K562 (cell line): ENCODE results near the gene RPL11. TPM values are rescaled to one million over a fixed set of nuclear protein-coding genes. Genes with fewer than 3 reads are reported as not detected.
"Not testable (repeated sequence)": the region's sequence is repeated elsewhere in the genome, so short reads cannot be mapped to it uniquely, and the experiment has no call there.

ENCODE experiments used
- ATAC-seq: fragments of 200-7000 bp; cut with Tn5 transposase; 3 replicates; pipeline ENCODE4 v1.9.1; 2020; ENCODE audit warnings: moderate library complexity
- BruUV-seq: library from RNA; stranded (reverse); fragments of 400-500 nt; replicated peaks from 2 replicates; lab custom pipeline; 2021; lab: Mats Ljungman, UMichigan
- CTCF ChIA-PET: fragments of 300-600 bp; formaldehyde crosslinking; extraction: SDS; loops from one replicate; lab custom pipeline; 2021; ENCODE audit warnings: low intra/inter-chr PET ratio; lab: Yijun Ruan, JAX
- POLR2A ChIA-PET: fragments of 300-600, 350-650 bp; sonication (Branson Sonifier 250); formaldehyde crosslinking; extraction: SDS; loops from one replicate; lab custom pipeline; 2021; ENCODE audit warnings: antibody characterized with exemption, inconsistent platforms; lab: Yijun Ruan, JAX
- DNase-seq, 4 experiments: peaks; one replicate each; pipeline versions ENCODE4 v3.0.0 to v3.0.0-alpha.2; 2011 to 2018; ENCODE audit warnings: low spot score in 3 of 4, mixed read lengths in 3 of 4; ENCODE audit errors: extremely low read depth in 1 of 4
- FAIRE-seq: peaks from 2 replicates; lab custom pipeline; 2011; peaks lifted over from hg19 to GRCh38; lab: Jason Lieb, UNC
- H2AFZ ChIP-seq: 2 replicates; pipeline ENCODE4 v1.6.0; 2011; ENCODE audit warnings: low read depth, low read length, control low read depth, inconsistent platforms
- H3K27ac ChIP-seq: fragments of 200-600 bp; 3 replicates; pipeline ENCODE4 v1.8.0; 2011; ENCODE audit warnings: low read depth, mild to moderate bottlenecking, control low read depth, inconsistent platforms, low read length, moderate library complexity, mixed read lengths; ENCODE audit errors: extremely low read depth
- H3K27me3 ChIP-seq, 2 experiments: fragments of 300-600 bp in 1 of 2; 2 replicates in 1 of 2; 3 replicates in 1 of 2; pipeline versions ENCODE4 v1.6.0 to v1.8.0; 2011; ENCODE audit warnings: inconsistent platforms in 2 of 2, low read length in 2 of 2, mild to moderate bottlenecking in 1 of 2, mixed read lengths in 1 of 2, moderate library complexity in 1 of 2; ENCODE audit not compliant: control insufficient read depth in 2 of 2, insufficient read depth in 2 of 2
- H3K36me3 ChIP-seq: fragments of 300-600 bp; 3 replicates; pipeline ENCODE4 v1.8.0; 2011; ENCODE audit warnings: mild to moderate bottlenecking, low read length, inconsistent platforms; ENCODE audit not compliant: control insufficient read depth, insufficient read depth
- H3K4me1 ChIP-seq, 2 experiments: fragments of 200-600 bp in 1 of 2; replicated peaks in 1 of 2; 2 replicates in 1 of 2; 3 replicates in 1 of 2; pipeline versions ENCODE4 v1.5.1 to v1.8.0; 2011; ENCODE audit warnings: inconsistent platforms in 2 of 2, low read length in 2 of 2, mild to moderate bottlenecking in 1 of 2, mixed read lengths in 1 of 2, moderate library complexity in 1 of 2; ENCODE audit not compliant: control insufficient read depth in 2 of 2, insufficient read depth in 2 of 2
- H3K4me2 ChIP-seq: 2 replicates; pipeline ENCODE4 v1.6.1; 2011; ENCODE audit warnings: low read length, control low read depth, inconsistent platforms, mixed read lengths; ENCODE audit not compliant: insufficient read depth
- H3K4me3 ChIP-seq: fragments of 200-600 bp; sonication (generic), shearing (Covaris generic); 2 replicates; pipeline ENCODE4 v1.5.1; 2016; ENCODE audit warnings: control low read depth, inconsistent platforms
- H3K79me2 ChIP-seq: fragments of 200-600 bp; 3 replicates; pipeline ENCODE4 v1.8.0; 2011; ENCODE audit warnings: low read length, inconsistent platforms; ENCODE audit not compliant: control insufficient read depth, insufficient read depth
- H3K9ac ChIP-seq, 2 experiments: 2 replicates each; pipeline versions ENCODE4 v1.6.0 to v1.6.1; 2011; ENCODE audit warnings: low read depth in 2 of 2, low read length in 2 of 2, control low read depth in 1 of 2, inconsistent platforms in 1 of 2, mild to moderate bottlenecking in 1 of 2, mixed read lengths in 1 of 2; ENCODE audit not compliant: insufficient read depth in 1 of 2
- H3K9me1 ChIP-seq: one replicate; pipeline ENCODE4 v1.6.0; 2011; ENCODE audit warnings: inconsistent platforms, mild to moderate bottlenecking, low read length, moderate library complexity; ENCODE audit not compliant: control insufficient read depth, insufficient read depth
- H3K9me3 ChIP-seq: replicated peaks from 2 replicates; pipeline ENCODE4 v1.5.1; 2011; ENCODE audit warnings: low read depth, low read length, inconsistent platforms; ENCODE audit not compliant: control insufficient read depth, insufficient read depth
- H4K20me1 ChIP-seq: replicated peaks from 2 replicates; pipeline ENCODE4 v1.6.1; 2011; ENCODE audit warnings: low read length, inconsistent platforms, mixed read lengths; ENCODE audit not compliant: control insufficient read depth, insufficient read depth
- ARID1B ChIP-seq: fragments of 450-650 bp; IDR thresholded peaks from 2 replicates; pipeline ENCODE4 v1.6.1; 2016; ENCODE audit warnings: antibody characterized with exemption, mild to moderate bottlenecking, inconsistent platforms
- CBFA2T2 ChIP-seq: fragments of 450-650 bp; conservative IDR thresholded peaks from 2 replicates; pipeline ENCODE4 v1.6.1; 2017; ENCODE audit warnings: mild to moderate bottlenecking
- CBFA2T3 ChIP-seq: fragments of 450-650 bp; IDR thresholded peaks from 2 replicates; pipeline ENCODE4 v1.6.1; 2017
- CC2D1A ChIP-seq: fragments of 450-650 bp; IDR thresholded peaks from 2 replicates; pipeline ENCODE4 v1.6.1; 2017; ENCODE audit warnings: mild to moderate bottlenecking
- CREM ChIP-seq: IDR thresholded peaks from 2 replicates; pipeline ENCODE4 v1.6.1; 2014; ENCODE audit warnings: antibody characterized with exemption, low read depth
- HDAC2 ChIP-seq: fragments of 450-650 bp; IDR thresholded peaks from 2 replicates; pipeline ENCODE4 v1.6.1; 2016; ENCODE audit warnings: mild to moderate bottlenecking
- MTA2 ChIP-seq: fragments of 450-650 bp; IDR thresholded peaks from 2 replicates; pipeline ENCODE4 v1.6.1; 2016; ENCODE audit warnings: low read depth
- NR2C2 ChIP-seq, 2 experiments: fragments of 200-800 bp in 1 of 2; sonication (Bioruptor generic) in 1 of 2; sonication (generic) in 1 of 2; formaldehyde crosslinking in 1 of 2; IDR thresholded peaks; 2 replicates each; pipeline versions ENCODE4 v1.6.1 to v1.8.0; 2016 to 2022; ENCODE audit warnings: mild to moderate bottlenecking in 1 of 2, missing compliant biosample characterization in 1 of 2, missing genetic modification characterization in 1 of 2, missing genetic modification reagents in 1 of 2
- RCOR1 ChIP-seq, 2 experiments: IDR thresholded peaks; 2 replicates each; pipeline ENCODE4 v1.6.1; 2012; ENCODE audit warnings: low read depth in 2 of 2, low read length in 2 of 2, borderline replicate concordance in 1 of 2, improper control_type of control experiment in 1 of 2
- SPI1 ChIP-seq: IDR thresholded peaks from 2 replicates; pipeline ENCODE4 v1.6.1; 2011; ENCODE audit warnings: low read depth, low read length, control low read depth, borderline replicate concordance
- TCF3 ChIP-seq: sonication (generic); formaldehyde crosslinking; IDR thresholded peaks from 2 replicates; pipeline ENCODE4 v1.4.0; 2020; ENCODE audit warnings: mild to moderate bottlenecking, missing genetic modification reagents
- TEAD4 ChIP-seq, 2 experiments: sonication (generic) in 1 of 2; formaldehyde crosslinking in 1 of 2; IDR thresholded peaks; 2 replicates each; pipeline versions ENCODE4 v1.6.1 to v1.8.0; 2012 to 2022; ENCODE audit warnings: borderline replicate concordance in 1 of 2, inconsistent platforms in 1 of 2, low read length in 1 of 2, mild to moderate bottlenecking in 1 of 2, missing genetic modification reagents in 1 of 2
- ZBTB40 ChIP-seq, 2 experiments: fragments of 450-650 bp in 1 of 2; sonication (generic) in 1 of 2; formaldehyde crosslinking in 1 of 2; IDR thresholded peaks; 2 replicates each; pipeline versions ENCODE4 v1.7.1 to v1.9.0; 2016 to 2022; ENCODE audit warnings: inconsistent platforms in 1 of 2, mild to moderate bottlenecking in 1 of 2, missing genetic modification reagents in 1 of 2
- ZEB2 ChIP-seq: fragments of 450-650 bp; IDR thresholded peaks from 2 replicates; pipeline ENCODE4 v1.6.1; 2016
- WGBS: fragments of 100-300 bp; shearing (Covaris generic); methylation state at CpG from one replicate; pipeline ENCODE4 v1.1.6; 2016; ENCODE audit warnings: low coverage, mixed read lengths; ENCODE audit not compliant: insufficient coverage; ENCODE audit errors: missing lambda C conversion rate; 5-methylcytosine and 5-hydroxymethylcytosine counted together
- in situ Hi-C: fragments of 300-500 bp; cut with MboI; formaldehyde crosslinking; loops from 4 replicates; pipeline ENCODE4 v1.15.0; 2018; ENCODE audit warnings: inconsistent platforms, mixed read lengths
- intact Hi-C: fragments of 100-400 bp; cut with micrococcal nuclease; formaldehyde crosslinking; loops from 2 replicates; pipeline ENCODE4 v1.14.2; 2022
- polyA plus RNA-seq, 8 experiments: library from polyadenylated mRNA; depleted of rRNA in 4 of 8; stranded (reverse) in 5 of 8; unstranded in 3 of 8; fragments of >200 nt; fragmentation: Nextera tagmentation in 2 of 8; fragmentation: Illumina TruSeq in 1 of 8; extraction: Ambion mirVana in 2 of 8; extraction: Trizol in 1 of 8; gene quantifications; 2 replicates each; pipeline versions ENCODE4 v1.2.1 to v1.2.3, GENCODE V29; 2011 to 2014; ENCODE audit warnings: inconsistent platforms in 1 of 8, missing spikeins in 1 of 8
- total RNA-seq, 7 experiments: library from RNA; depleted of rRNA in 6 of 7; stranded (reverse); fragments of >200 nt in 6 of 7; fragmentation: Illumina TruSeq in 2 of 7; extraction: Trizol in 2 of 7; gene quantifications; 2 replicates each; pipeline versions ENCODE4 v1.2.1 to v1.2.3, GENCODE V29; 2011 to 2021; ENCODE audit warnings: low replicate concordance in 1 of 7

Gene RPL11
- total and polyA plus RNA-seq, 9 of the 15 experiments (the other 6 are each of a cell fraction or from before 2014, with no cell fraction given): 1,781 to 4,526 (median 3,111) TPM

DNA sequence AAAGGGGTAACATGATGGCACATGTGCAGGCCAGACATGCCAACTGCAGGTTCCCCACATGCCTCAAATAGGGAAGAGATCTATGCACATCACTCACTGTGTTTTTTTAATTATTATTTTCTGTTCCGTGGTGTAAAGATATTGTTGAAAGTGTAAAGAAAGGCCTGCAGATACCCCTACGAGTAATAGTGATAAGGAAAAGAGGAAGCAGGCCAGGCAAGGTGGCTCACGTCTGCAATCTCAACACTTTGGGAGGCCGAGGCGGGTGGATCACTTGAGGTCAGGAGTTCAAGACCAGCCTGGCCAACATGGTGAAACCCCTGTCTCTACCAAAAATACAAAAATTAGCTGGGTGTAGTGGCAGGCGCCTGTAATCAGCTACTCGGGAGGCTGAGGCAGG, 6.4 kb upstream of the RPL11 start:
- H3K9me3 ChIP-seq; H3K9me1 ChIP-seq; H3K4me2 ChIP-seq; H3K27ac ChIP-seq; FAIRE-seq; H3K9ac ChIP-seq; intact Hi-C loops; H3K4me3 ChIP-seq; DNase-seq; BruUV-seq; H4K20me1 ChIP-seq; in situ Hi-C loops; H2AFZ ChIP-seq; CTCF ChIA-PET; H3K4me1 ChIP-seq; H3K79me2 ChIP-seq; H3K36me3 ChIP-seq; TF ChIP-seq ZBTB40 (CRISPR knock-in tag; IDR thresholded peaks at IDR 0.05); NR2C2 (CRISPR knock-in tag; IDR thresholded peaks at IDR 0.05); TEAD4 (CRISPR knock-in tag; IDR thresholded peaks at IDR 0.05; ENCODE audit: borderline replicate concordance): not testable (repeated sequence)
- ATAC-seq: peak; percentile 45; the same call in 2 of the 3 replicates
- peaks cover 9 to 15% of the 10 kb centered on the region in 2 experiments; a peak in 3 of 5 replicates for H3K27me3 ChIP-seq
- POLR2A ChIA-PET: interaction anchor here (0.6 to 1.2 kb wide), 2 partner anchors 11 to 47 kb away, joined by 3 to 5 read pairs; no protein-coding TSS in a partner anchor
- 1% methylated on average over 7 of the region's 7 CpGs for WGBS
- TF ChIP-seq ZEB2 (peak; percentile 34; the same call in 1 of the 2 replicates), CBFA2T2 (peak; percentile 32; the same call in 1 of the 2 replicates), ZBTB40 (IDR thresholded peaks at IDR 0.05) (peak; percentile 46; the same call in 1 of the 2 replicates), CBFA2T3 (peak; percentile 66), ARID1B (peak; percentile 66), CC2D1A (0 out of 2 replicates have a peak, but pooled peaks have one; percentile 56), MTA2 (0 out of 2 replicates have a peak, but pooled peaks have one; percentile 16), NR2C2 (tag; IDR thresholded peaks at IDR 0.05) (peak; percentile 27; the same call in 1 of the 2 replicates), TEAD4 (IDR thresholded peaks at IDR 0.05; ENCODE audit: low read length) (peak; percentile 41; the same call in 1 of the 2 replicates), HDAC2 (0 out of 2 replicates have a peak, but pooled peaks have one; percentile 25), CREM (0 out of 2 replicates have a peak, but pooled peaks have one; percentile 10), RCOR1 (IDR thresholded peaks at IDR 0.05; ENCODE audit: borderline replicate concordance in 1 of 2, low read depth in 2 of 2, low read length in 2 of 2) (peak in 1 of 2 experiments; percentile 52; a peak in 1 of 4 replicates), TCF3 (CRISPR knock-in tag) (peak; percentile 53), SPI1 (peak; percentile 85)
